ENCODE results near the gene ZCWPW1.

DNA sequence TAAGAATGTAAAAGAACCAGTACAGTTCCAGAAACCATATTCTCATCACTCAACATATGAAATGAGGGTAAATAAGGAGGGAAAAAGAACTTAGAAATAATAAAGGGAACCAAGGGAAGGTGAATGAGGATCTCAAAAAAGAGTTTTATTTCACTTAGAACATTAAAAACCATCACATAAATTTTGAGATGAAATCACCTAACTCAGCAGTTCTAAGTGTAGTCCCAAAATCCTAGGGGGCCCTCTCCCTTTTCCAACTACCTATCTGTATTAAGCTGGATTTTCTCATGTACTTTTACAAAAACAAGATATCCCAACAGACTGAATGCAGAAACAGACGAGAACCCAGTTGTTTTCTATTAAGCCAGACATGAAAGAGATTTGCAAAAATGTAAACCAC lies 3.2 kb downstream of the ZCWPW1 start:
- TF ChIP-seq, protein P1, sequence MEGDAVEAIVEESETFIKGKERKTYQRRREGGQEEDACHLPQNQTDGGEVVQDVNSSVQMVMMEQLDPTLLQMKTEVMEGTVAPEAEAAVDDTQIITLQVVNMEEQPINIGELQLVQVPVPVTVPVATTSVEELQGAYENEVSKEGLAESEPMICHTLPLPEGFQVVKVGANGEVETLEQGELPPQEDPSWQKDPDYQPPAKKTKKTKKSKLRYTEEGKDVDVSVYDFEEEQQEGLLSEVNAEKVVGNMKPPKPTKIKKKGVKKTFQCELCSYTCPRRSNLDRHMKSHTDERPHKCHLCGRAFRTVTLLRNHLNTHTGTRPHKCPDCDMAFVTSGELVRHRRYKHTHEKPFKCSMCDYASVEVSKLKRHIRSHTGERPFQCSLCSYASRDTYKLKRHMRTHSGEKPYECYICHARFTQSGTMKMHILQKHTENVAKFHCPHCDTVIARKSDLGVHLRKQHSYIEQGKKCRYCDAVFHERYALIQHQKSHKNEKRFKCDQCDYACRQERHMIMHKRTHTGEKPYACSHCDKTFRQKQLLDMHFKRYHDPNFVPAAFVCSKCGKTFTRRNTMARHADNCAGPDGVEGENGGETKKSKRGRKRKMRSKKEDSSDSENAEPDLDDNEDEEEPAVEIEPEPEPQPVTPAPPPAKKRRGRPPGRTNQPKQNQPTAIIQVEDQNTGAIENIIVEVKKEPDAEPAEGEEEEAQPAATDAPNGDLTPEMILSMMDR (conservative IDR thresholded peaks at IDR 0.05; ENCODE audit: low read depth in 2 of 2), result no peak
- TF ChIP-seq EZH2 (IDR thresholded peaks at IDR 0.05; ENCODE audit: low read depth, unreplicated experiment), result no peak
- no peak for TF ChIP-seq POLR2AphosphoS5 (IDR thresholded peaks at IDR 0.05; ENCODE audit: low read depth)
- no peak for TF ChIP-seq EZH2phosphoT487 (IDR thresholded peaks at IDR 0.05; ENCODE audit: unreplicated experiment)
- TF ChIP-seq CREB1 (CRISPR knock-in tag; IDR thresholded peaks at IDR 0.05; ENCODE audit: low read depth), result no peak
- TF ChIP-seq ZNF114 (CRISPR knock-in tag; IDR thresholded peaks at IDR 0.05), result no peak
- TF ChIP-seq JUNB (IDR thresholded peaks at IDR 0.05; ENCODE audit: unreplicated experiment), result no peak
- no peak for TF ChIP-seq STAT1 (IDR thresholded peaks at IDR 0.05; ENCODE audit: unreplicated experiment)
- TF ChIP-seq, protein P2, sequence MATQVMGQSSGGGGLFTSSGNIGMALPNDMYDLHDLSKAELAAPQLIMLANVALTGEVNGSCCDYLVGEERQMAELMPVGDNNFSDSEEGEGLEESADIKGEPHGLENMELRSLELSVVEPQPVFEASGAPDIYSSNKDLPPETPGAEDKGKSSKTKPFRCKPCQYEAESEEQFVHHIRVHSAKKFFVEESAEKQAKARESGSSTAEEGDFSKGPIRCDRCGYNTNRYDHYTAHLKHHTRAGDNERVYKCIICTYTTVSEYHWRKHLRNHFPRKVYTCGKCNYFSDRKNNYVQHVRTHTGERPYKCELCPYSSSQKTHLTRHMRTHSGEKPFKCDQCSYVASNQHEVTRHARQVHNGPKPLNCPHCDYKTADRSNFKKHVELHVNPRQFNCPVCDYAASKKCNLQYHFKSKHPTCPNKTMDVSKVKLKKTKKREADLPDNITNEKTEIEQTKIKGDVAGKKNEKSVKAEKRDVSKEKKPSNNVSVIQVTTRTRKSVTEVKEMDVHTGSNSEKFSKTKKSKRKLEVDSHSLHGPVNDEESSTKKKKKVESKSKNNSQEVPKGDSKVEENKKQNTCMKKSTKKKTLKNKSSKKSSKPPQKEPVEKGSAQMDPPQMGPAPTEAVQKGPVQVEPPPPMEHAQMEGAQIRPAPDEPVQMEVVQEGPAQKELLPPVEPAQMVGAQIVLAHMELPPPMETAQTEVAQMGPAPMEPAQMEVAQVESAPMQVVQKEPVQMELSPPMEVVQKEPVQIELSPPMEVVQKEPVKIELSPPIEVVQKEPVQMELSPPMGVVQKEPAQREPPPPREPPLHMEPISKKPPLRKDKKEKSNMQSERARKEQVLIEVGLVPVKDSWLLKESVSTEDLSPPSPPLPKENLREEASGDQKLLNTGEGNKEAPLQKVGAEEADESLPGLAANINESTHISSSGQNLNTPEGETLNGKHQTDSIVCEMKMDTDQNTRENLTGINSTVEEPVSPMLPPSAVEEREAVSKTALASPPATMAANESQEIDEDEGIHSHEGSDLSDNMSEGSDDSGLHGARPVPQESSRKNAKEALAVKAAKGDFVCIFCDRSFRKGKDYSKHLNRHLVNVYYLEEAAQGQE (IDR thresholded peaks at IDR 0.05; ENCODE audit: unreplicated experiment), result no peak
- no peak for TF ChIP-seq ETS1 (IDR thresholded peaks at IDR 0.05)

Data from GM23338 (cell line).